ENCODE results near the gene FAM50B.

Gene FAM50B

GRCh38 chr6:3848925-3849605 lies at the start of gene FAM50B:
Gene FAM50B, plus strand, starts transcription at chr6:3849373. Its CDS starts 439 bp downstream, at chr6:3849812.
- TF ChIP-seq GATA3 (IDR thresholded peaks at IDR 0.05; ENCODE audit: low read depth, low read length) (no peak), GATA2 (IDR thresholded peaks at IDR 0.05; ENCODE audit: low read depth, low read length) (no peak)

- TF ChIP-seq GATA2 (IDR thresholded peaks at IDR 0.05; ENCODE audit: low read depth, low read length) = no peak
These were observed 49.5 kb upstream of the FAM50B start for GRCh38 chr6:3799719-3800118.

GRCh38 chr6:3800850-3801591 lies 48.2 kb upstream of the FAM50B start:
- TF ChIP-seq GATA3 (IDR thresholded peaks at IDR 0.05; ENCODE audit: low read depth, low read length) (no peak), GATA2 (IDR thresholded peaks at IDR 0.05; ENCODE audit: low read depth, low read length) (no peak)

DNA sequence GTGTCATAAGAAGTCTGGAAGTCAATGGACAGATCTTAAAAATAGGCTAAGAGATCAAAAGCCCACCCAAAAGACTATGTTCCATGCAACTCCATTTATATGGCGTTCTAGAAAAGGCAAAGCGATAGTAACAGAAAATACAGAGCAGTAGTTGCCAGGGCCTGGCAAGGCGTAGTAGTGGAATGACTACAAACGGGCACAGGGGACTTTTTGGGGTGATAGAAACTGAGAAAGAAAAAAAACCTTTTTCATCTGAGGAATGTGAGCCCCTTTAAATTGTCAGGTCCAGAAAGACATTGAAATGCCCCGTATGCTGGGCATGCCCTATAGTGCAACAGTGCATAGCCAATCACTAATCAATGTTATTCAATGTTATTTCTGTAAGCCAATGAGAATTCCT lies 47.2 kb upstream of the FAM50B start:
- TF ChIP-seq GATA2 (IDR thresholded peaks at IDR 0.05; ENCODE audit: low read depth, low read length) = no peak
- TF ChIP-seq GATA3 (IDR thresholded peaks at IDR 0.05; ENCODE audit: low read depth, low read length) = no peak

DNA sequence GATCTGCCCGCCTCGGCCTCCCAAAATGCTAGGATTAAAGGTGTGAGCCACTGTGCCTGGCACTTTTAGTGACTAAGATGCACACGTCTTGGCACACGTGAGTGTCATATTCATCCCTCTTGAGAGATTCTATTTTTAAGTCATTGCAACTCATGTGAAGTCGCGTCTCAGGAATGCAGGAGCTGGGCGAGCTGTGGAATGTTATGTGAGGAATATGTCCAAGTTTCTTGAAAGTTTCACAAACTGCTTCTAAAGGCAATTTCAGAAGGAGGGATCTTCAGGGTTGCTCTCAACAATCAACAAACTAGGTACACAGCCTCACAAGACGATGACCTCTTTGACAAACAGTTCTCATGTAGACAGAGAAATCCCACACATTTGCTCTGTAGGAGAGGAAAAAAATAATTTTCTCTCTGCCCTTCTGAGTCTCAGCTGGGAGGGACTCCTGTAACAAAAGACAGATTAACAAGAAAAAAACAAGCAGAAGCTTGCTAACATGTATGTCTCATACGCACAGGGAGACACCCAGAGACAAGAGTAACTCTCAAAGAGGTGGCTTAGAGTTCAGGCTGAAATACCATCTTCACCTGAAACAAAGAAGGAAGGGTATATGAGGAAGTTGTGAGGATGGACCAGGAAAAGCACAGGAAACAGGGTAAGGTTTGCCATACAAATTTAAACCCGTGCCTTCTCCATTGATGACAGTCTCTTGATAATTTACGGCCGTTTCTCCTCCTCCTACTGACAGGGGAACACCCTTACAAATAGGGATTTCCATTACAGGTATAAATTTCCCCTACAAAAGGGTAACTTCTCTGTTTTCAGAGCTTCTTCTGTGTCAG lies 45.3 kb upstream of the FAM50B start:
- TF ChIP-seq GATA2 (IDR thresholded peaks at IDR 0.05; ENCODE audit: low read depth, low read length) (no peak), GATA3 (IDR thresholded peaks at IDR 0.05; ENCODE audit: low read depth, low read length) (no peak)

- TF ChIP-seq GATA3 (IDR thresholded peaks at IDR 0.05; ENCODE audit: low read depth, low read length) (no peak), GATA2 (IDR thresholded peaks at IDR 0.05; ENCODE audit: low read depth, low read length) (no peak)
These were observed 44.2 kb upstream of the FAM50B start for GRCh38 chr6:3804964-3805363.

- no peak for TF ChIP-seq GATA3 (IDR thresholded peaks at IDR 0.05; ENCODE audit: low read depth, low read length)
- TF ChIP-seq GATA2 (IDR thresholded peaks at IDR 0.05; ENCODE audit: low read depth, low read length) = no peak
These were observed 43.6 kb upstream of the FAM50B start for GRCh38 chr6:3805448-3806123.

- no peak for TF ChIP-seq GATA2 (IDR thresholded peaks at IDR 0.05; ENCODE audit: low read depth, low read length)
- no peak for TF ChIP-seq GATA3 (IDR thresholded peaks at IDR 0.05; ENCODE audit: low read depth, low read length)
These were observed 42.8 kb upstream of the FAM50B start for GRCh38 chr6:3806169-3806922.

DNA sequence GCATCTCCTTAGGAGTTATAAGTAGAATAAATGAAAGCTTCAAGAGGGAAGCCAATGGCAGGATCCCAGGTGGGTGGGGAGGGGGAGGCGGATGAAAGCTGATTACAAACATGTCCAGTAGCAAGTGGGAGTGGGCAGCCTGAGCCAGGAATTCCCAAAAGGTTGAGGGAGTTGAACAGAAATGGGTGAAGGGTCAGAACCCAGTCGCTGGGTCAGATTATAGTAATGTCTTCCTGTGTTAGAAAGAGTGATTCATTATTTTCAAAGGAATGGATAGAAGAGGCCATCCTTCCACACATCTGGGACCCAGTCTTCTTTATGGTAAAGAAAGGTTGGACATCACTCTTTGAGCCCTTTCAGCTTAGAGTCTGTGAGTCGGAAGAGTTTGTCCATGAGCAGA lies 41.0 kb upstream of the FAM50B start:
- TF ChIP-seq GATA2 (IDR thresholded peaks at IDR 0.05; ENCODE audit: low read depth, low read length) (no peak), GATA3 (IDR thresholded peaks at IDR 0.05; ENCODE audit: low read depth, low read length) (no peak)

DNA sequence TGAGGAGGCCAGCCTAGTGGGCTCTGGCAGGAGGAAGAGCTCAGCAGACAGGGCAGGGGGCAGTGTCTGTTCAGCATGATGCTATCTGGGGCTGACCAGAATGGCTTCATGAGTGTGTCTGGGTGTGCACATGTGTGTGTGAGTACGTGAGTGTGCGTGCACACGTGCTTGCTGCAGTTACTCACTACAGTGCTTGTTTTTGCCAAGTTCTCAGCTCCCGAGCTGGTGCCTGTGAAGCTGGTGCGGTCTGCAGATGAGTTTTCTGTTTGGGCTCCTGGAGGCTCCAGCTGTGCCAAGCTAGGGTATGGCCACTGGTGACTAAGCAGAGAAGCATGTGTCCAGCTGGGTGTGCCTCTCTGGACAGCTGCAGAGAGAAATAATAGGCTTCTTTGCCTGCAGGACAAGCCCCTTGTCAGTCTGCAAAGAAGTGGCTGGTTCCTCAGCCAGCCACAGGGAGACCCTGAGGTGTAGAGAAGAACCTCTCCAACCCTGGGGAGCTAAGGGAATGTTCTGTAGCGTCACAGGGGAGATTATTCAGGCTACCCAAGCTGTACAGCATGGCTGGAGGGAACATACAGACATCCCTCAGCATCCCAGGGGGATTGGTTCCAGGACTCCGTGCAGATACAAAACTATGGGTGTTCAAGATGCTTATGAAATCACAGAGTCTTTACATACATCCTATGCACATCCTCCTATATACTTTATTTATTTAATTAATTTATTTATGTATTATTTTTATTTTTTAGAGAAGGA lies 40.2 kb upstream of the FAM50B start:
- no peak for TF ChIP-seq GATA3 (IDR thresholded peaks at IDR 0.05; ENCODE audit: low read depth, low read length)
- no peak for TF ChIP-seq GATA2 (IDR thresholded peaks at IDR 0.05; ENCODE audit: low read depth, low read length)

DNA sequence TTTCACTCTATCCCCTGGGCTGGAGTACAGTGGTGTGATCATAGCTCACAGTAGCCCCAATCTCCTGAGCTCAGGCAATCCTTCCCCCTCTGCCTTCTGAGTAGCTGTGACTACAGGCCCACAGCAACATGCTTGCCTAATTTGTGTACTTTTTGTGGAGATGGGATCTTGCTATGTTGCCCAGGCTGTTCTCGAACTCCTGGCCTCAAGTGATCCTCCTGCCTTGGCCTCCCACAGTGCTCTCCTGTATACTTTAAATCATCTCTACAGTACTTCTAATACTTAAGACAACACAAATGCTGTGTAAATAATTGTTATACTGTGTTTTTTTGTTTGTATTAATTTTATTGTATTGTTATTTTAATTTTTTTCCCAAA lies 39.7 kb upstream of the FAM50B start:
- TF ChIP-seq GATA3 (IDR thresholded peaks at IDR 0.05; ENCODE audit: low read depth, low read length) (no peak), GATA2 (IDR thresholded peaks at IDR 0.05; ENCODE audit: low read depth, low read length) (no peak)

DNA sequence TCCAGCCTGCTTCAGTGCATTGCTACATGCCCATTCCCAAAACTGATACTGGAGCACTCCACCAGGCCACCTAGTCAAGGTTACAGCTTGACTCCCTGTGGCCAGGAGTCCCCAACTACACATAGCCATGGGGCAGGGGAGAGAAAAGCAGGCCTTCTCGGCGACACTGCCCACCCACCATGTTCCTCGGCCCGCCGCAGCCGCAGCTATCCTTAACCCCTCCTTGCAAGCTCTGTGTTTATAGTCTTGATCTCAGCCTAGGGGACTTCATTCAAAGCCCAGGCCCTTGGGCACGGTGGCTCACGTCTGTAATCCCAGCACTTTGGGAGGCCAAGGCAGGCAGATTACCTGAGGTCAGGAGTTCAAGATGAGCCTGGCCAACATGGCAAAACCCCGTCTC lies 39.2 kb upstream of the FAM50B start:
- TF ChIP-seq GATA3 (IDR thresholded peaks at IDR 0.05; ENCODE audit: low read depth, low read length) (no peak), GATA2 (IDR thresholded peaks at IDR 0.05; ENCODE audit: low read depth, low read length) (no peak)

DNA sequence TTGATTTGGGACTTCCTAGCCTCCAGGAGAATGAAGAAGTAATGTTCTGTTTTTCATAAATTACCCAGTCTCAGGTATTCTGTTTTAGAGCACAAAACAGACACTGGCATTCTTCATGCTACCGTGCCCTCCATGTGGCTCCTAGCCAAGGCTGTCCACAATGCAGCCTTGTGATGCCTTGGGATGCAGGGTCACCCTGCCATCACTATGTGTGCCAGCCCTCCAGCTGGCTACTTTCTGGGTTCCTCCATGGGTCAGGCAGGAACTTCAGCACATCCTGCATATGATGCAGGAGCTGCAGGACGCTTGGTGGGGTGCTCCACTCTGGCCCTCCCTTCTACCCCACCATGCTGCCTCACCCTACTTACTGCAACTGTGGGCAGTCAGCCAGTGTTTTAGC lies 38.0 kb upstream of the FAM50B start:
- TF ChIP-seq GATA2 (IDR thresholded peaks at IDR 0.05; ENCODE audit: low read depth, low read length) (no peak), GATA3 (IDR thresholded peaks at IDR 0.05; ENCODE audit: low read depth, low read length) (no peak)

Measured in SH-SY5Y (cell line).